ENCODE measurements around the gene ANKRD7.

Gene ANKRD7

GRCh38 chr7:118224521-118224920, at the start of gene ANKRD7:
Gene ANKRD7, plus strand, starts transcription at chr7:118224704. Its CDS starts 127 bp downstream, at chr7:118224831.
- H3K4me1 ChIP-seq (ENCODE audit: insufficient read depth, low read length): no peaks in the 10 kb centered on the region
- no peak within 1 kb of the TSS for H3K9ac ChIP-seq (ENCODE audit: low read length)
- H3K36me3 ChIP-seq (ENCODE audit: insufficient read depth, low read length): no peaks in the 10 kb centered on the region
- H3K4me3 ChIP-seq (ENCODE audit: low read depth in 1 of 2, low read length in 2 of 2): no peak within 1 kb of the TSS
- no peaks in the 10 kb centered on the region for H3K27me3 ChIP-seq (ENCODE audit: control insufficient read depth in 1 of 2, insufficient read depth in 2 of 2, low read length in 2 of 2)
- H3K27ac ChIP-seq (ENCODE audit: low read depth, low read length): no peak within 1 kb of the TSS
- H3K9me3 ChIP-seq (ENCODE audit: low read length): no peaks in the 10 kb centered on the region

- Histone ChIP-seq H3K9ac (ENCODE audit: low read length) (no peak overlapping the region), H3K27ac (ENCODE audit: low read depth, low read length) (no peak overlapping the region), H3K36me3 (ENCODE audit: insufficient read depth, low read length) (no peaks in the 10 kb centered on the region), H3K27me3 (ENCODE audit: control insufficient read depth in 1 of 2, insufficient read depth in 2 of 2, low read length in 2 of 2) (no peaks in the 10 kb centered on the region), H3K9me3 (ENCODE audit: low read length) (no peaks in the 10 kb centered on the region), H3K4me1 (ENCODE audit: insufficient read depth, low read length) (no peaks in the 10 kb centered on the region), H3K4me3 (ENCODE audit: low read depth in 1 of 2, low read length in 2 of 2) (no peak overlapping the region)
Measured at GRCh38 chr7:118175740-118176139, 48.8 kb upstream of the ANKRD7 start.

GRCh38 chr7:118179191-118179590, 45.3 kb upstream of the ANKRD7 start:
- H3K4me3 ChIP-seq (ENCODE audit: low read depth in 1 of 2, low read length in 2 of 2): no peak overlapping the region
- no peaks in the 10 kb centered on the region for H3K36me3 ChIP-seq (ENCODE audit: insufficient read depth, low read length)
- no peaks in the 10 kb centered on the region for H3K27me3 ChIP-seq (ENCODE audit: control insufficient read depth in 1 of 2, insufficient read depth in 2 of 2, low read length in 2 of 2)

GRCh38 chr7:118182593-118183427, 41.7 kb upstream of the ANKRD7 start:
- H3K27me3 ChIP-seq (ENCODE audit: control insufficient read depth in 1 of 2, insufficient read depth in 2 of 2, low read length in 2 of 2): no peaks in the 10 kb centered on the region
- H3K9me3 ChIP-seq (ENCODE audit: low read length): no peaks in the 10 kb centered on the region
- peak overlapping the region; percentile 52 for H3K27ac ChIP-seq (ENCODE audit: low read depth, low read length)
- H3K9ac ChIP-seq (ENCODE audit: low read length): peak overlapping the region; percentile 94
- H3K4me1 ChIP-seq (ENCODE audit: insufficient read depth, low read length): peaks cover 25% of the 10 kb centered on the region
- peak overlapping the region; percentile 69 to 99 for H3K4me3 ChIP-seq (ENCODE audit: low read depth in 1 of 2, low read length in 2 of 2)
- peaks cover under 1% of the 10 kb centered on the region for H3K36me3 ChIP-seq (ENCODE audit: insufficient read depth, low read length)

More at GRCh38 chr7:118179191-118179590, 45.3 kb upstream of the ANKRD7 start:
- Histone ChIP-seq H3K4me1 (ENCODE audit: insufficient read depth, low read length) (peaks cover 6% of the 10 kb centered on the region), H3K27ac (ENCODE audit: low read depth, low read length) (no peak overlapping the region), H3K9ac (ENCODE audit: low read length) (no peak overlapping the region), H3K9me3 (ENCODE audit: low read length) (no peaks in the 10 kb centered on the region)

GRCh38 chr7:118183428-118183785, 41.1 kb upstream of the ANKRD7 start:
- H3K9ac ChIP-seq (ENCODE audit: low read length): peak overlapping the region; percentile 94
- peaks cover 25% of the 10 kb centered on the region for H3K4me1 ChIP-seq (ENCODE audit: insufficient read depth, low read length)
- no peaks in the 10 kb centered on the region for H3K27me3 ChIP-seq (ENCODE audit: control insufficient read depth in 1 of 2, insufficient read depth in 2 of 2, low read length in 2 of 2)
- H3K4me3 ChIP-seq (ENCODE audit: low read depth in 1 of 2, low read length in 2 of 2): peak overlapping the region; percentile 69 to 99
- peaks cover 6% of the 10 kb centered on the region for H3K36me3 ChIP-seq (ENCODE audit: insufficient read depth, low read length)
- peak overlapping the region; percentile 52 for H3K27ac ChIP-seq (ENCODE audit: low read depth, low read length)
- no peaks in the 10 kb centered on the region for H3K9me3 ChIP-seq (ENCODE audit: low read length)

GRCh38 chr7:118183786-118184564, 40.5 kb upstream of the ANKRD7 start, which contains the start of gene LSM8:
Gene LSM8, plus strand, starts transcription at chr7:118184164. Its CDS starts 60 bp downstream, at chr7:118184224.
- peak within 1 kb of the TSS; percentile 69 to 99 for H3K4me3 ChIP-seq (ENCODE audit: low read depth in 1 of 2, low read length in 2 of 2)

GRCh38 chr7:118184565-118184940, 40.0 kb upstream of the ANKRD7 start:
- Histone ChIP-seq H3K9me3 (ENCODE audit: low read length) (no peaks in the 10 kb centered on the region), H3K4me1 (ENCODE audit: insufficient read depth, low read length) (peaks cover 25% of the 10 kb centered on the region), H3K4me3 (ENCODE audit: low read depth in 1 of 2, low read length in 2 of 2) (peak overlapping the region; percentile 69 to 99), H3K36me3 (ENCODE audit: insufficient read depth, low read length) (peaks cover 6% of the 10 kb centered on the region), H3K9ac (ENCODE audit: low read length) (peak overlapping the region; percentile 94), H3K27ac (ENCODE audit: low read depth, low read length) (peak overlapping the region; percentile 52), H3K27me3 (ENCODE audit: control insufficient read depth in 1 of 2, insufficient read depth in 2 of 2, low read length in 2 of 2) (no peaks in the 10 kb centered on the region)

More at GRCh38 chr7:118183786-118184564, 40.5 kb upstream of the ANKRD7 start, which contains the start of gene LSM8:
- Histone ChIP-seq H3K27ac (ENCODE audit: low read depth, low read length) (peak within 1 kb of the TSS; percentile 52), H3K4me1 (ENCODE audit: insufficient read depth, low read length) (peaks cover 25% of the 10 kb centered on the region), H3K9me3 (ENCODE audit: low read length) (no peaks in the 10 kb centered on the region), H3K36me3 (ENCODE audit: insufficient read depth, low read length) (peaks cover 6% of the 10 kb centered on the region), H3K9ac (ENCODE audit: low read length) (peak within 1 kb of the TSS; percentile 94), H3K27me3 (ENCODE audit: control insufficient read depth in 1 of 2, insufficient read depth in 2 of 2, low read length in 2 of 2) (no peaks in the 10 kb centered on the region)

GRCh38 chr7:118185163-118185860, 39.2 kb upstream of the ANKRD7 start:
- Histone ChIP-seq H3K9ac (ENCODE audit: low read length) (peak overlapping the region; percentile 94), H3K4me3 (ENCODE audit: low read depth in 1 of 2, low read length in 2 of 2) (peak overlapping the region in 1 of 2 donors; percentile 99), H3K4me1 (ENCODE audit: insufficient read depth, low read length) (peaks cover 25% of the 10 kb centered on the region), H3K36me3 (ENCODE audit: insufficient read depth, low read length) (peaks cover 6% of the 10 kb centered on the region), H3K27me3 (ENCODE audit: control insufficient read depth in 1 of 2, insufficient read depth in 2 of 2, low read length in 2 of 2) (no peaks in the 10 kb centered on the region), H3K27ac (ENCODE audit: low read depth, low read length) (no peak overlapping the region), H3K9me3 (ENCODE audit: low read length) (no peaks in the 10 kb centered on the region)

- H3K9me3 ChIP-seq (ENCODE audit: low read length): no peaks in the 10 kb centered on the region
- no peaks in the 10 kb centered on the region for H3K27me3 ChIP-seq (ENCODE audit: control insufficient read depth in 1 of 2, insufficient read depth in 2 of 2, low read length in 2 of 2)
- H3K9ac ChIP-seq (ENCODE audit: low read length): no peak overlapping the region
- no peak overlapping the region for H3K4me3 ChIP-seq (ENCODE audit: low read depth in 1 of 2, low read length in 2 of 2)
- peaks cover 6% of the 10 kb centered on the region for H3K36me3 ChIP-seq (ENCODE audit: insufficient read depth, low read length)
- H3K4me1 ChIP-seq (ENCODE audit: insufficient read depth, low read length): peaks cover 25% of the 10 kb centered on the region
- no peak overlapping the region for H3K27ac ChIP-seq (ENCODE audit: low read depth, low read length)
Measured at GRCh38 chr7:118186501-118186900, 38.0 kb upstream of the ANKRD7 start.

- H3K27ac ChIP-seq (ENCODE audit: low read depth, low read length): no peak overlapping the region
- no peak overlapping the region for H3K9ac ChIP-seq (ENCODE audit: low read length)
- no peaks in the 10 kb centered on the region for H3K4me1 ChIP-seq (ENCODE audit: insufficient read depth, low read length)
- peaks cover 4% of the 10 kb centered on the region for H3K36me3 ChIP-seq (ENCODE audit: insufficient read depth, low read length)
- H3K27me3 ChIP-seq (ENCODE audit: control insufficient read depth in 1 of 2, insufficient read depth in 2 of 2, low read length in 2 of 2): no peaks in the 10 kb centered on the region
- H3K9me3 ChIP-seq (ENCODE audit: low read length): no peaks in the 10 kb centered on the region
- H3K4me3 ChIP-seq (ENCODE audit: low read depth in 1 of 2, low read length in 2 of 2): no peak overlapping the region
Measured at GRCh38 chr7:118194571-118194970, 29.9 kb upstream of the ANKRD7 start.
